ENCODE data around the gene FOXP1. TPM values are rescaled to one million over a fixed set of nuclear protein-coding genes. Genes with fewer than 3 reads are reported as not detected.

Gene FOXP1
- total and polyA plus RNA-seq, 7 experiments from 2014 or later, result 104 to 537 (median 444) TPM

GRCh38 chr3:71172189-71172588, 411.3 kb downstream of the FOXP1 start:
- H3K4me3 Mint-ChIP-seq, result no peak overlapping the region
- Histone ChIP-seq H3K4me3 (ENCODE audit: low read length) (no peak overlapping the region), H3K27ac (ENCODE audit: low read depth, low read length) (no peak overlapping the region), H3K27me3 (ENCODE audit: control insufficient read depth in 2 of 2, insufficient read depth in 2 of 2, low read length in 2 of 2) (no peaks in the 10 kb centered on the region), H3K4me1 (ENCODE audit: control insufficient read depth in 2 of 2, insufficient read depth in 2 of 2, low read length in 2 of 2) (no peaks in the 10 kb centered on the region), H3K36me3 (ENCODE audit: control insufficient read depth in 2 of 3, insufficient read depth in 3 of 3, low read length in 3 of 3) (peaks cover 0 to 50% (median 11%) of the 10 kb centered on the region in 3 experiments), H3K9me3 (ENCODE audit: control insufficient read depth in 2 of 3, low read length in 3 of 3) (no peaks in the 10 kb centered on the region)
- DNase-seq (no peak), ATAC-seq (no peak)
- H3K36me3 Mint-ChIP-seq, result peaks cover 1 to 88% (median 31%) of the 10 kb centered on the region in 5 donors
- H3K9me3 Mint-ChIP-seq, result no peaks in the 10 kb centered on the region
- no peaks in the 10 kb centered on the region for H3K27me3 Mint-ChIP-seq
- H3K4me1 Mint-ChIP-seq, result peaks cover 0 to 86% (median 68%) of the 10 kb centered on the region in 7 donors
- ChIA-PET POLR2A (no interaction called here), CTCF (no interaction called here)
- H3K27ac Mint-ChIP-seq, result peak overlapping the region in 2 of 9 donors; percentile 82 to 84
- intact Hi-C loops (cut with micrococcal nuclease), result loop anchor here in 1 of 2 donors (1.0 kb wide), 1 partner anchor 8 kb away; no protein-coding TSS in a partner anchor

GRCh38 chr3:71171247-71171646, 412.3 kb downstream of the FOXP1 start:
- Histone ChIP-seq H3K36me3 (ENCODE audit: control insufficient read depth in 2 of 3, insufficient read depth in 3 of 3, low read length in 3 of 3) (peaks cover 4 to 56% (median 11%) of the 10 kb centered on the region in 3 experiments), H3K4me1 (ENCODE audit: control insufficient read depth in 2 of 2, insufficient read depth in 2 of 2, low read length in 2 of 2) (no peaks in the 10 kb centered on the region), H3K9me3 (ENCODE audit: control insufficient read depth in 2 of 3, low read length in 3 of 3) (no peaks in the 10 kb centered on the region), H3K27ac (ENCODE audit: low read depth, low read length) (no peak overlapping the region), H3K27me3 (ENCODE audit: control insufficient read depth in 2 of 2, insufficient read depth in 2 of 2, low read length in 2 of 2) (no peaks in the 10 kb centered on the region), H3K4me3 (ENCODE audit: low read length) (no peak overlapping the region)
- Mint-ChIP-seq H3K4me1 (peaks cover 0 to 85% (median 71%) of the 10 kb centered on the region in 7 donors), H3K4me3 (no peak overlapping the region), H3K27ac (peak overlapping the region in 2 of 9 donors; percentile 43 to 56), H3K27me3 (no peaks in the 10 kb centered on the region), H3K36me3 (peaks cover 7 to 92% (median 38%) of the 10 kb centered on the region in 5 donors), H3K9me3 (peaks cover 0 to 4% (median 0%) of the 10 kb centered on the region in 11 donors)
- intact Hi-C loops (cut with micrococcal nuclease), result no loop called here
- CTCF ChIA-PET, result no interaction called here
- ATAC-seq (no peak), DNase-seq (no peak)
- POLR2A ChIA-PET, result no interaction called here

GRCh38 chr3:71168880-71169411, 414.6 kb downstream of the FOXP1 start:
- Mint-ChIP-seq H3K27ac (peak overlapping the region in 7 of 9 donors; percentile 28 to 72 (median 41)), H3K27me3 (no peaks in the 10 kb centered on the region), H3K4me3 (no peak overlapping the region), H3K4me1 (peaks cover 0 to 80% (median 58%) of the 10 kb centered on the region in 7 donors), H3K36me3 (peaks cover 15 to 86% (median 46%) of the 10 kb centered on the region in 5 donors), H3K9me3 (peaks cover 0 to 4% (median 0%) of the 10 kb centered on the region in 11 donors)
- Histone ChIP-seq H3K9me3 (ENCODE audit: control insufficient read depth in 2 of 3, low read length in 3 of 3) (no peaks in the 10 kb centered on the region), H3K4me1 (ENCODE audit: control insufficient read depth in 2 of 2, insufficient read depth in 2 of 2, low read length in 2 of 2) (no peaks in the 10 kb centered on the region), H3K27ac (ENCODE audit: low read depth, low read length) (no peak overlapping the region), H3K4me3 (ENCODE audit: low read length) (no peak overlapping the region), H3K36me3 (ENCODE audit: control insufficient read depth in 2 of 3, insufficient read depth in 3 of 3, low read length in 3 of 3) (peaks cover 4 to 53% (median 6%) of the 10 kb centered on the region in 3 experiments), H3K27me3 (ENCODE audit: control insufficient read depth in 2 of 2, insufficient read depth in 2 of 2, low read length in 2 of 2) (no peaks in the 10 kb centered on the region)
- intact Hi-C loops (cut with micrococcal nuclease), result no loop called here
- CTCF ChIA-PET, result no interaction called here
- POLR2A ChIA-PET, result no interaction called here
- ATAC-seq, result no peak
- DNase-seq, result no peak

GRCh38 chr3:71168121-71168721, 415.3 kb downstream of the FOXP1 start:
- H3K27me3 Mint-ChIP-seq, result no peaks in the 10 kb centered on the region
- Histone ChIP-seq H3K27me3 (ENCODE audit: control insufficient read depth in 2 of 2, insufficient read depth in 2 of 2, low read length in 2 of 2) (no peaks in the 10 kb centered on the region), H3K36me3 (ENCODE audit: control insufficient read depth in 2 of 3, insufficient read depth in 3 of 3, low read length in 3 of 3) (peaks cover 4 to 47% (median 6%) of the 10 kb centered on the region in 3 experiments), H3K9me3 (ENCODE audit: control insufficient read depth in 2 of 3, low read length in 3 of 3) (no peaks in the 10 kb centered on the region), H3K4me1 (ENCODE audit: control insufficient read depth in 2 of 2, insufficient read depth in 2 of 2, low read length in 2 of 2) (no peaks in the 10 kb centered on the region), H3K4me3 (ENCODE audit: low read length) (no peak overlapping the region), H3K27ac (ENCODE audit: low read depth, low read length) (no peak overlapping the region)
- H3K36me3 Mint-ChIP-seq, result peaks cover 15 to 87% (median 49%) of the 10 kb centered on the region in 5 donors
- ATAC-seq, result no peak
- H3K4me3 Mint-ChIP-seq, result no peak overlapping the region
- H3K9me3 Mint-ChIP-seq, result peaks cover 0 to 4% (median 0%) of the 10 kb centered on the region in 11 donors
- peak overlapping the region in 3 of 9 donors; percentile 48 to 79 (median 72) for H3K27ac Mint-ChIP-seq
- DNase-seq, result no peak
- CTCF ChIA-PET, result no interaction called here
- H3K4me1 Mint-ChIP-seq, result peaks cover 0 to 80% (median 58%) of the 10 kb centered on the region in 7 donors
- intact Hi-C loops (cut with micrococcal nuclease), result no loop called here
- POLR2A ChIA-PET, result no interaction called here

GRCh38 chr3:71166339-71167240, 416.9 kb downstream of the FOXP1 start:
- Mint-ChIP-seq H3K36me3 (peaks cover 12 to 85% (median 58%) of the 10 kb centered on the region in 5 donors), H3K9me3 (peaks cover 0 to 4% (median 0%) of the 10 kb centered on the region in 11 donors), H3K27ac (peak overlapping the region in 8 of 9 donors; percentile 26 to 87 (median 60)), H3K4me3 (peak overlapping the region in 2 of 10 donors; percentile 5 to 48), H3K27me3 (no peaks in the 10 kb centered on the region), H3K4me1 (peaks cover 3 to 82% (median 67%) of the 10 kb centered on the region in 7 donors)
- no peak for DNase-seq
- ChIA-PET CTCF (no interaction called here), POLR2A (interaction anchor here (0.7 kb wide), 1 partner anchor 1521 kb away, joined by 3 read pairs; no protein-coding TSS in a partner anchor)
- Histone ChIP-seq H3K4me3 (ENCODE audit: low read length) (no peak overlapping the region), H3K27ac (ENCODE audit: low read depth, low read length) (no peak overlapping the region), H3K36me3 (ENCODE audit: control insufficient read depth in 2 of 3, insufficient read depth in 3 of 3, low read length in 3 of 3) (peaks cover 3 to 39% (median 4%) of the 10 kb centered on the region in 3 experiments), H3K4me1 (ENCODE audit: control insufficient read depth in 2 of 2, insufficient read depth in 2 of 2, low read length in 2 of 2) (peaks cover 0 to 6% of the 10 kb centered on the region in 2 donors), H3K27me3 (ENCODE audit: control insufficient read depth in 2 of 2, insufficient read depth in 2 of 2, low read length in 2 of 2) (no peaks in the 10 kb centered on the region), H3K9me3 (ENCODE audit: control insufficient read depth in 2 of 3, low read length in 3 of 3) (no peaks in the 10 kb centered on the region)
- no peak for ATAC-seq
- intact Hi-C loops (cut with micrococcal nuclease), result loop anchor here in 1 of 2 donors (2.0 kb wide), 1 partner anchor 16 kb away; no protein-coding TSS in a partner anchor

GRCh38 chr3:71164881-71165280, 418.6 kb downstream of the FOXP1 start:
- Histone ChIP-seq H3K4me3 (ENCODE audit: low read length) (no peak overlapping the region), H3K9me3 (ENCODE audit: control insufficient read depth in 2 of 3, low read length in 3 of 3) (no peaks in the 10 kb centered on the region), H3K27ac (ENCODE audit: low read depth, low read length) (no peak overlapping the region), H3K4me1 (ENCODE audit: control insufficient read depth in 2 of 2, insufficient read depth in 2 of 2, low read length in 2 of 2) (peaks cover 0 to 9% of the 10 kb centered on the region in 2 donors), H3K27me3 (ENCODE audit: control insufficient read depth in 2 of 2, insufficient read depth in 2 of 2, low read length in 2 of 2) (no peaks in the 10 kb centered on the region), H3K36me3 (ENCODE audit: control insufficient read depth in 2 of 3, insufficient read depth in 3 of 3, low read length in 3 of 3) (peaks cover 3 to 26% (median 4%) of the 10 kb centered on the region in 3 experiments)
- Mint-ChIP-seq H3K4me1 (peaks cover 6 to 80% (median 67%) of the 10 kb centered on the region in 7 donors), H3K36me3 (peaks cover 18 to 85% (median 67%) of the 10 kb centered on the region in 5 donors), H3K9me3 (peaks cover 0 to 12% (median 2%) of the 10 kb centered on the region in 11 donors), H3K27ac (peak overlapping the region in 8 of 9 donors; percentile 18 to 87 (median 56)), H3K27me3 (no peaks in the 10 kb centered on the region), H3K4me3 (no peak overlapping the region)
- ChIA-PET POLR2A (no interaction called here), CTCF (no interaction called here)
- no peak for ATAC-seq
- intact Hi-C loops (cut with micrococcal nuclease), result no loop called here
- no peak for DNase-seq

Measured in naive thymus-derived CD4-positive, alpha-beta T cell (primary cell).